Activated CD8-positive, alpha-beta T cell treated with anti-CD3 and anti-CD28 coated beads, Interleukin-2, amount 10 ng/mL, durations not matched to agents 7 days and 5 days (primary cell): Measurements from ENCODE around the gene EYA3. TPM values are rescaled to one million over a fixed set of nuclear protein-coding genes. Genes with fewer than 3 reads are reported as not detected.

Experiments
- ATAC-seq: fragments of 150-1000 bp; cut with Tn5 transposase; one replicate; pipeline ENCODE4 v1.10.0; 2021; ENCODE audit warnings: moderate library complexity
- CTCF ChIA-PET: fragments of 350-600 bp; sonication (Branson Sonifier 250); formaldehyde crosslinking; loops from one replicate; lab custom pipeline; 2021; ENCODE audit warnings: antibody characterized with exemption; lab: Charles Lee
- POLR2A ChIA-PET: fragments of 350-600 bp; sonication (Branson Sonifier 250); formaldehyde crosslinking; loops from one replicate; lab custom pipeline; 2021; ENCODE audit warnings: antibody characterized with exemption; lab: Charles Lee
- DNase-seq: peaks from one replicate; pipeline ENCODE4 v3.0.0-alpha.2; 2020
- H3K27ac Mint-ChIP-seq: one replicate; pipeline ENCODE4 v1.8.0; 2021; ENCODE audit warnings: mild to moderate bottlenecking, mixed read lengths
- H3K27me3 Mint-ChIP-seq: one replicate; pipeline ENCODE4 v1.8.0; 2021; ENCODE audit warnings: low read depth, mixed read lengths
- H3K36me3 Mint-ChIP-seq: one replicate; pipeline ENCODE4 v1.8.0; 2021; ENCODE audit warnings: low read depth, mixed read lengths
- H3K4me1 Mint-ChIP-seq: one replicate; pipeline ENCODE4 v1.8.0; 2021; ENCODE audit warnings: low read depth, mixed read lengths
- H3K4me3 Mint-ChIP-seq: one replicate; pipeline ENCODE4 v1.8.0; 2021; ENCODE audit warnings: mild to moderate bottlenecking, mixed read lengths
- H3K9me3 Mint-ChIP-seq: one replicate; pipeline ENCODE4 v1.8.0; 2022; ENCODE audit warnings: mixed read lengths; ENCODE audit not compliant: insufficient read depth
- total RNA-seq, 2 experiments: library from RNA; stranded (reverse); gene quantifications; one replicate each; pipeline ENCODE4 v1.2.3, GENCODE V29; 2021

EYA3 gene
- total RNA-seq, 2 experiments from 2014 or later, result 33.5 to 34.5 TPM

- H3K9me3 Mint-ChIP-seq, result no peaks in the 10 kb centered on the region
- H3K36me3 Mint-ChIP-seq, result no peaks in the 10 kb centered on the region
- CTCF ChIA-PET, result interaction anchor here (1.3 kb wide), 1 partner anchor 37 kb away, joined by 4 read pairs; no protein-coding TSS in a partner anchor
- H3K27me3 Mint-ChIP-seq, result peaks cover 38% of the 10 kb centered on the region
- no peak overlapping the region for H3K4me3 Mint-ChIP-seq
- peak overlapping the region; percentile 5 for H3K27ac Mint-ChIP-seq
- POLR2A ChIA-PET, result no interaction called here
- ATAC-seq, result no peak
- H3K4me1 Mint-ChIP-seq, result peaks cover 12% of the 10 kb centered on the region
- DNase-seq, result no peak
Measured at GRCh38 chr1:28127617-28128257, 39.3 kb upstream of the EYA3 start.

- DNase-seq (no peak), ATAC-seq (no peak)
- POLR2A ChIA-PET, result no interaction called here
- Mint-ChIP-seq H3K4me1 (peaks cover 9% of the 10 kb centered on the region), H3K27ac (no peak overlapping the region), H3K9me3 (no peaks in the 10 kb centered on the region), H3K27me3 (peaks cover 40% of the 10 kb centered on the region), H3K36me3 (no peaks in the 10 kb centered on the region), H3K4me3 (no peak overlapping the region)
- CTCF ChIA-PET, result interaction anchor here (1.0 to 1.3 kb wide), 3 partner anchors 9 to 82 kb away, joined by 3 to 4 read pairs (median 3); no protein-coding TSS in a partner anchor
Measured at GRCh38 chr1:28126783-28127490, 38.5 kb upstream of the EYA3 start.

- Mint-ChIP-seq H3K27ac (no peak overlapping the region), H3K36me3 (no peaks in the 10 kb centered on the region), H3K4me1 (peaks cover 7% of the 10 kb centered on the region), H3K9me3 (no peaks in the 10 kb centered on the region), H3K27me3 (peaks cover 40% of the 10 kb centered on the region), H3K4me3 (no peak overlapping the region)
- CTCF ChIA-PET, result interaction anchor here (0.7 to 1.3 kb wide), 4 partner anchors 10 to 82 kb away, joined by 3 to 4 read pairs (median 3); no protein-coding TSS in a partner anchor
- DNase-seq, result no peak
- ATAC-seq, result no peak
- POLR2A ChIA-PET, result no interaction called here
Measured at GRCh38 chr1:28126212-28126611, 37.8 kb upstream of the EYA3 start.

GRCh38 chr1:28123461-28123961, 35.1 kb upstream of the EYA3 start:
- H3K4me3 Mint-ChIP-seq, result no peak overlapping the region
- POLR2A ChIA-PET, result no interaction called here
- H3K9me3 Mint-ChIP-seq, result no peaks in the 10 kb centered on the region
- H3K27me3 Mint-ChIP-seq, result peaks cover 39% of the 10 kb centered on the region
- DNase-seq (no peak), ATAC-seq (no peak)
- H3K36me3 Mint-ChIP-seq, result no peaks in the 10 kb centered on the region
- no peak overlapping the region for H3K27ac Mint-ChIP-seq
- peaks cover 10% of the 10 kb centered on the region for H3K4me1 Mint-ChIP-seq
- CTCF ChIA-PET, result interaction anchor here (0.9 kb wide), 1 partner anchor 86 kb away, joined by 3 read pairs; no protein-coding TSS in a partner anchor

- H3K36me3 Mint-ChIP-seq, result no peaks in the 10 kb centered on the region
- no peak overlapping the region for H3K4me3 Mint-ChIP-seq
- peaks cover 3% of the 10 kb centered on the region for H3K4me1 Mint-ChIP-seq
- CTCF ChIA-PET, result interaction anchor here (0.9 kb wide), 1 partner anchor 87 kb away, joined by 3 read pairs; no protein-coding TSS in a partner anchor
- ATAC-seq (no peak), DNase-seq (no peak)
- POLR2A ChIA-PET, result no interaction called here
- no peaks in the 10 kb centered on the region for H3K9me3 Mint-ChIP-seq
- no peak overlapping the region for H3K27ac Mint-ChIP-seq
- peaks cover 35% of the 10 kb centered on the region for H3K27me3 Mint-ChIP-seq
Measured at GRCh38 chr1:28122183-28122582, 33.8 kb upstream of the EYA3 start.

- Mint-ChIP-seq H3K9me3 (no peaks in the 10 kb centered on the region), H3K27me3 (peaks cover 24% of the 10 kb centered on the region), H3K4me1 (peaks cover 12% of the 10 kb centered on the region), H3K27ac (no peak overlapping the region), H3K36me3 (no peaks in the 10 kb centered on the region), H3K4me3 (no peak overlapping the region)
- DNase-seq (no peak), ATAC-seq (no peak)
- ChIA-PET POLR2A (interaction anchor here (0.6 to 0.7 kb wide), 2 partner anchors 26 to 45 kb away, joined by 3 to 5 read pairs; no protein-coding TSS in a partner anchor), CTCF (interaction anchor here (0.9 kb wide), 1 partner anchor 28 kb away, joined by 3 read pairs; no protein-coding TSS in a partner anchor)
Measured at GRCh38 chr1:28119556-28119955, 31.1 kb upstream of the EYA3 start.

- ChIA-PET CTCF (interaction anchor here (0.9 kb wide), 1 partner anchor 27 kb away, joined by 3 read pairs; no protein-coding TSS in a partner anchor), POLR2A (no interaction called here)
- no peak for ATAC-seq
Measured at GRCh38 chr1:28118640-28119307, 30.4 kb upstream of the EYA3 start.

GRCh38 chr1:28115267-28115666, 26.9 kb upstream of the EYA3 start:
- H3K27me3 Mint-ChIP-seq, result peaks cover 21% of the 10 kb centered on the region
- no peak overlapping the region for H3K27ac Mint-ChIP-seq
- ChIA-PET POLR2A (interaction anchor here (0.6 to 0.8 kb wide), 2 partner anchors 54 to 1348 kb away, joined by 3 to 5 read pairs; no protein-coding TSS in a partner anchor), CTCF (interaction anchor here (0.7 to 1.5 kb wide), 5 partner anchors 11 to 94 kb away, joined by 3 to 7 read pairs (median 5); no protein-coding TSS in a partner anchor)
- no peak overlapping the region for H3K4me3 Mint-ChIP-seq
- H3K4me1 Mint-ChIP-seq, result peaks cover 38% of the 10 kb centered on the region
- ATAC-seq, result peak; percentile 51
- no peaks in the 10 kb centered on the region for H3K9me3 Mint-ChIP-seq
- peak; percentile 64 for DNase-seq
- peaks cover 5% of the 10 kb centered on the region for H3K36me3 Mint-ChIP-seq

More at GRCh38 chr1:28118640-28119307, 30.4 kb upstream of the EYA3 start:
- no peaks in the 10 kb centered on the region for H3K36me3 Mint-ChIP-seq
- no peak overlapping the region for H3K27ac Mint-ChIP-seq
- peaks cover 24% of the 10 kb centered on the region for H3K27me3 Mint-ChIP-seq
- no peak overlapping the region for H3K4me3 Mint-ChIP-seq
- no peak for DNase-seq
- no peaks in the 10 kb centered on the region for H3K9me3 Mint-ChIP-seq
- H3K4me1 Mint-ChIP-seq, result peaks cover 17% of the 10 kb centered on the region

- peaks cover 38% of the 10 kb centered on the region for H3K4me1 Mint-ChIP-seq
- no peak for DNase-seq
- ChIA-PET CTCF (interaction anchor here (0.7 to 1.5 kb wide), 6 partner anchors 10 to 257 kb away, joined by 3 to 7 read pairs (median 4); no protein-coding TSS in a partner anchor), POLR2A (interaction anchor here (0.6 to 0.8 kb wide), 2 partner anchors 55 to 1348 kb away, joined by 3 to 5 read pairs; no protein-coding TSS in a partner anchor)
- H3K9me3 Mint-ChIP-seq, result no peaks in the 10 kb centered on the region
- ATAC-seq, result no peak
- no peak overlapping the region for H3K4me3 Mint-ChIP-seq
- no peak overlapping the region for H3K27ac Mint-ChIP-seq
- peaks cover 5% of the 10 kb centered on the region for H3K36me3 Mint-ChIP-seq
- H3K27me3 Mint-ChIP-seq, result peaks cover 21% of the 10 kb centered on the region
Measured at GRCh38 chr1:28114844-28115243, 26.4 kb upstream of the EYA3 start.

- ChIA-PET CTCF (interaction anchor here (0.7 to 3.4 kb wide), 3 partner anchors 22 to 96 kb away, joined by 3 to 21 read pairs (median 4); no protein-coding TSS in a partner anchor), POLR2A (no interaction called here)
- H3K9me3 Mint-ChIP-seq, result no peaks in the 10 kb centered on the region
- H3K4me1 Mint-ChIP-seq, result peaks cover 35% of the 10 kb centered on the region
- no peak overlapping the region for H3K4me3 Mint-ChIP-seq
- peaks cover 13% of the 10 kb centered on the region for H3K27me3 Mint-ChIP-seq
- ATAC-seq (no peak), DNase-seq (no peak)
- H3K27ac Mint-ChIP-seq, result no peak overlapping the region
- H3K36me3 Mint-ChIP-seq, result peaks cover 5% of the 10 kb centered on the region
Measured at GRCh38 chr1:28113242-28113572, 24.8 kb upstream of the EYA3 start.
